Measurements from ENCODE around the gene LRMDA.

- no peak for TF ChIP-seq CTCF (conservative IDR thresholded peaks at IDR 0.05; ENCODE audit: low read length)
- no peak for TF ChIP-seq EZH2phosphoT487 (IDR thresholded peaks at IDR 0.05; ENCODE audit: borderline replicate concordance, low read depth, low read length)
These were observed 2.9 kb downstream of the LRMDA start for GRCh38 chr10:75434291-75434690.

Data from OCI-LY7 (cell line).